HepG2 (cell line): ENCODE data around the gene CST3. TPM values are rescaled to one million over a fixed set of nuclear protein-coding genes. Genes with fewer than 3 reads are reported as not detected.

ENCODE experiments used
- DNMT3B ChIP-seq: conservative IDR thresholded peaks from 2 replicates; pipeline ENCODE4 v1.6.1; 2016; ENCODE audit warnings: missing biosample characterization, control low read depth
- DR1 ChIP-seq: sonication (generic); formaldehyde crosslinking; IDR thresholded peaks from 2 replicates; pipeline ENCODE4 v1.8.0; 2021; ENCODE audit warnings: mild to moderate bottlenecking, missing genetic modification reagents, inconsistent platforms
- NAIF1 ChIP-seq: sonication (generic); formaldehyde crosslinking; IDR thresholded peaks from 2 replicates; pipeline ENCODE4 v1.5.0; 2020; ENCODE audit warnings: mild to moderate bottlenecking, missing genetic modification reagents, borderline replicate concordance
- PHB2 ChIP-seq: fragments of 450-650 bp; IDR thresholded peaks from 2 replicates; pipeline ENCODE4 v1.6.1; 2018; ENCODE audit not compliant: partially characterized antibody
- SMAD1 ChIP-seq: sonication (generic); formaldehyde crosslinking; IDR thresholded peaks from 2 replicates; pipeline ENCODE4 v1.4.0; 2020; ENCODE audit warnings: missing genetic modification reagents, low read depth, mild to moderate bottlenecking, borderline replicate concordance
- TBL1XR1 ChIP-seq: fragments of 150-350 bp; IDR thresholded peaks from 2 replicates; pipeline ENCODE4 v1.6.1; 2014; ENCODE audit warnings: borderline replicate concordance, low read length; ENCODE audit not compliant: partially characterized antibody
- THAP11 ChIP-seq: IDR thresholded peaks from 2 replicates; pipeline ENCODE4 v1.6.1; 2016; ENCODE audit warnings: missing biosample characterization, missing genetic modification reagents
- ZBTB40 ChIP-seq, 2 experiments: fragments of 450-650 bp in 1 of 2; sonication (generic) in 1 of 2; formaldehyde crosslinking in 1 of 2; IDR thresholded peaks; 2 replicates each; pipeline versions ENCODE4 v1.6.1 to v1.8.0; 2016 to 2022; ENCODE audit warnings: antibody characterized with exemption in 1 of 2, mild to moderate bottlenecking in 1 of 2, missing genetic modification reagents in 1 of 2
- ZMYM4 ChIP-seq: sonication (generic); formaldehyde crosslinking; IDR thresholded peaks from 2 replicates; pipeline ENCODE4 v1.8.1; 2023; ENCODE audit warnings: mild to moderate bottlenecking, missing genetic modification reagents
- ZNF615 ChIP-seq: sonication (generic); formaldehyde crosslinking; IDR thresholded peaks from 2 replicates; pipeline ENCODE4 v1.5.0; 2020; ENCODE audit warnings: mild to moderate bottlenecking, missing genetic modification reagents, borderline replicate concordance
- ZNF776 ChIP-seq: sonication (generic); formaldehyde crosslinking; IDR thresholded peaks from 2 replicates; pipeline ENCODE4 v1.4.0; 2020; ENCODE audit warnings: mild to moderate bottlenecking, missing genetic modification reagents
- polyA plus RNA-seq, 8 experiments: library from polyadenylated mRNA; depleted of rRNA in 3 of 8; stranded (reverse) in 7 of 8; unstranded in 1 of 8; fragments of >200 nt; fragmentation: Illumina TruSeq in 4 of 8; extraction: Trizol in 4 of 8; gene quantifications; 2 replicates each; pipeline versions ENCODE4 v1.2.1 to v1.2.3, GENCODE V29; 2011 to 2016; ENCODE audit warnings: low read depth in 4 of 8, missing spikeins in 1 of 8, mixed read lengths in 1 of 8; ENCODE audit not compliant: insufficient read depth in 1 of 8
- total RNA-seq, 5 experiments: library from RNA; depleted of rRNA; stranded (reverse); fragments of >200 nt; fragmentation: Illumina TruSeq; extraction: Trizol; gene quantifications; 2 replicates each; pipeline ENCODE4 v1.2.3, GENCODE V29; 2016; ENCODE audit warnings: low read depth in 1 of 5
- TF ChIP-seq, protein P1 (sequence below): sonication (generic); formaldehyde crosslinking; IDR thresholded peaks from 2 replicates; pipeline ENCODE4 v1.4.0; 2020; ENCODE audit warnings: missing genetic modification reagents
- TF ChIP-seq, protein P2 (sequence below): sonication (generic); formaldehyde crosslinking; IDR thresholded peaks from 2 replicates; pipeline ENCODE4 v1.4.0; 2020; ENCODE audit warnings: missing genetic modification reagents, borderline replicate concordance

Gene CST3
- total and polyA plus RNA-seq, 2 of the 13 experiments (the other 11 are each of a cell fraction or from before 2014, with no cell fraction given): 690 to 1,005 TPM

- TF ChIP-seq ZBTB40 (IDR thresholded peaks at IDR 0.05): no peak
- peak; percentile 55; the same call in 1 of the 2 replicates for TF ChIP-seq ZBTB40 (CRISPR knock-in tag; IDR thresholded peaks at IDR 0.05)
- no peak; the same call in 1 of the 2 replicates for TF ChIP-seq THAP11 (CRISPR knock-in tag)
- TF ChIP-seq SMAD1: no peak; the same call in 1 of the 2 replicates
- no peak for TF ChIP-seq ZNF776
- no peak for TF ChIP-seq NAIF1
- TF ChIP-seq DR1 (CRISPR knock-in tag): no peak
- TF ChIP-seq, protein P1, sequence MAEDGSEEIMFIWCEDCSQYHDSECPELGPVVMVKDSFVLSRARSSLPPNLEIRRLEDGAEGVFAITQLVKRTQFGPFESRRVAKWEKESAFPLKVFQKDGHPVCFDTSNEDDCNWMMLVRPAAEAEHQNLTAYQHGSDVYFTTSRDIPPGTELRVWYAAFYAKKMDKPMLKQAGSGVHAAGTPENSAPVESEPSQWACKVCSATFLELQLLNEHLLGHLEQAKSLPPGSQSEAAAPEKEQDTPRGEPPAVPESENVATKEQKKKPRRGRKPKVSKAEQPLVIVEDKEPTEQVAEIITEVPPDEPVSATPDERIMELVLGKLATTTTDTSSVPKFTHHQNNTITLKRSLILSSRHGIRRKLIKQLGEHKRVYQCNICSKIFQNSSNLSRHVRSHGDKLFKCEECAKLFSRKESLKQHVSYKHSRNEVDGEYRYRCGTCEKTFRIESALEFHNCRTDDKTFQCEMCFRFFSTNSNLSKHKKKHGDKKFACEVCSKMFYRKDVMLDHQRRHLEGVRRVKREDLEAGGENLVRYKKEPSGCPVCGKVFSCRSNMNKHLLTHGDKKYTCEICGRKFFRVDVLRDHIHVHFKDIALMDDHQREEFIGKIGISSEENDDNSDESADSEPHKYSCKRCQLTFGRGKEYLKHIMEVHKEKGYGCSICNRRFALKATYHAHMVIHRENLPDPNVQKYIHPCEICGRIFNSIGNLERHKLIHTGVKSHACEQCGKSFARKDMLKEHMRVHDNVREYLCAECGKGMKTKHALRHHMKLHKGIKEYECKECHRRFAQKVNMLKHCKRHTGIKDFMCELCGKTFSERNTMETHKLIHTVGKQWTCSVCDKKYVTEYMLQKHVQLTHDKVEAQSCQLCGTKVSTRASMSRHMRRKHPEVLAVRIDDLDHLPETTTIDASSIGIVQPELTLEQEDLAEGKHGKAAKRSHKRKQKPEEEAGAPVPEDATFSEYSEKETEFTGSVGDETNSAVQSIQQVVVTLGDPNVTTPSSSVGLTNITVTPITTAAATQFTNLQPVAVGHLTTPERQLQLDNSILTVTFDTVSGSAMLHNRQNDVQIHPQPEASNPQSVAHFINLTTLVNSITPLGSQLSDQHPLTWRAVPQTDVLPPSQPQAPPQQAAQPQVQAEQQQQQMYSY (CRISPR knock-in tag): no peak
- no peak; the same call in 1 of the 2 replicates for TF ChIP-seq ZMYM4
- TF ChIP-seq DNMT3B (CRISPR knock-in tag): no peak
- no peak for TF ChIP-seq TBL1XR1
- no peak for TF ChIP-seq PHB2
- TF ChIP-seq ZNF615 (CRISPR knock-in tag): no peak
- TF ChIP-seq, protein P2, sequence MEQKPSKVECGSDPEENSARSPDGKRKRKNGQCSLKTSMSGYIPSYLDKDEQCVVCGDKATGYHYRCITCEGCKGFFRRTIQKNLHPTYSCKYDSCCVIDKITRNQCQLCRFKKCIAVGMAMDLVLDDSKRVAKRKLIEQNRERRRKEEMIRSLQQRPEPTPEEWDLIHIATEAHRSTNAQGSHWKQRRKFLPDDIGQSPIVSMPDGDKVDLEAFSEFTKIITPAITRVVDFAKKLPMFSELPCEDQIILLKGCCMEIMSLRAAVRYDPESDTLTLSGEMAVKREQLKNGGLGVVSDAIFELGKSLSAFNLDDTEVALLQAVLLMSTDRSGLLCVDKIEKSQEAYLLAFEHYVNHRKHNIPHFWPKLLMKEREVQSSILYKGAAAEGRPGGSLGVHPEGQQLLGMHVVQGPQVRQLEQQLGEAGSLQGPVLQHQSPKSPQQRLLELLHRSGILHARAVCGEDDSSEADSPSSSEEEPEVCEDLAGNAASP (CRISPR knock-in tag): no peak; the same call in 1 of the 2 replicates
Observed at GRCh38 chr20:23586735-23587525, 50.8 kb downstream of the CST3 start (continued).
